Activated naive CD4-positive, alpha-beta T cell treated with anti-CD3 and anti-CD28 coated beads, Interleukin-2, amount 10 ng/mL, durations not matched to agents 7 days and 5 days (primary cell): ENCODE measurements around the gene CNOT2.
A peak's percentile ranks its signal among the peaks of the same experiment; 100 is the strongest.

Experiments
- CTCF ChIA-PET: fragments of 350-600 bp; sonication (Branson Sonifier 250); formaldehyde crosslinking; loops from one replicate; lab custom pipeline; 2021; ENCODE audit warnings: antibody characterized with exemption; lab: Charles Lee
- DNase-seq: peaks from one replicate; pipeline ENCODE4 v3.0.0-alpha.2; 2020
- H3K27ac Mint-ChIP-seq: one replicate; pipeline ENCODE4 v1.8.0; 2021; ENCODE audit warnings: mild to moderate bottlenecking, moderate library complexity, mixed read lengths
- H3K27me3 Mint-ChIP-seq: one replicate; pipeline ENCODE4 v1.8.0; 2021; ENCODE audit warnings: mild to moderate bottlenecking, mixed read lengths
- H3K36me3 Mint-ChIP-seq: one replicate; pipeline ENCODE4 v1.8.0; 2021; ENCODE audit warnings: mixed read lengths
- H3K4me1 Mint-ChIP-seq: one replicate; pipeline ENCODE4 v1.8.0; 2021; ENCODE audit warnings: mixed read lengths
- H3K4me3 Mint-ChIP-seq: one replicate; pipeline ENCODE4 v1.8.0; 2021; ENCODE audit warnings: mild to moderate bottlenecking, moderate library complexity, mixed read lengths
- H3K9me3 Mint-ChIP-seq: one replicate; pipeline ENCODE4 v1.8.0; 2021; ENCODE audit warnings: mixed read lengths

Gene CNOT2

DNA sequence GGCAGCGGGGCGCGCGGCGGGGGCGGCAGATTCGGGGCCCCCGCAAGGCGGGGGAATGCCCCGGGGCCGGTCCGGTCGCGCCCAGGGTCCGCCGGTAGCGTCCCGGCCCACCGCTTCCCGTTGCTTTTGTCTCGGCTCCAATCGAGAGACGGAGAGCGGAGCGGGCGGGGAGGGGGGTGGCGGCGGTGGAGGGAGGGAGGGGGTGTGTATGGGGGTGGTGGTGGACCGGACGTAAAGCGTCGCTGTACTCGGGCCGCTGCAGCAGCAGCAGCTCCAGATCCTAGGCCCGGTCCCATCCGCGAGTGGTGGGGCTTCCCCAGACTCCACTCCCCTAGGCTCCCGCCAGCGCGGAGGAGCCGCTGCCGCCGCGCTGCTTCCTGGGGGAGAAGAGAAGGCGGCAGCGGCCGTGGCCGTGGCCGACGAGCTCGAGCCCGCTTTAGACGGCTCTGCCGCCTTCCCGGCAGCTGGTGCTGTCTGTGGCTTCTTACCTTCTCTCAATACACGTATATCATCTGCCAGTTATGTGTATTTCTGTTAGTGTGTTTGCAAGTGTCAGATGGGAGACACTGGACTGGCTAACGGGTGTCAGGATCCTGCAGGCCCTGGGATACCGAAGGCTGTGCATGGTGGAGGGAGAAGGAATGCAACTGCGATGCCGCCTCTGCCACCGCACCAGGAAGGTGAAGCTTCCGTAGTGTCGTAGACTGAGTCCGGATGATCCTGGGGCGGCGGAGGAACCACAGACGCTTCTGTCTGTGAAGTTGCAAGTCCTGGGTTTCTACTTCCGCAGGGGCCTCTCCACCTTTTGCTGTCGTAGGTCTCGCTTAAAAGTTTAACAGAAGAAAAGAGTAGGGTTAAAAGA is 508 bp downstream of the CNOT2 start:
- Mint-ChIP-seq H3K4me1 (peaks cover 69% of the 10 kb centered on the region), H3K36me3 (peaks cover 59% of the 10 kb centered on the region), H3K9me3 (no peaks in the 10 kb centered on the region), H3K4me3 (peak overlapping the region; percentile 99), H3K27me3 (no peaks in the 10 kb centered on the region), H3K27ac (peak overlapping the region; percentile 100)
- CTCF ChIA-PET = no interaction called here
- DNase-seq = peak; percentile 79

GRCh38 chr12:70244409-70244808 is 1.2 kb downstream of the CNOT2 start:
- no peaks in the 10 kb centered on the region for H3K9me3 Mint-ChIP-seq
- peaks cover 71% of the 10 kb centered on the region for H3K4me1 Mint-ChIP-seq
- H3K4me3 Mint-ChIP-seq = peak overlapping the region; percentile 99
- H3K27me3 Mint-ChIP-seq = no peaks in the 10 kb centered on the region
- peak overlapping the region; percentile 99 for H3K27ac Mint-ChIP-seq
- no peak for DNase-seq
- CTCF ChIA-PET = no interaction called here
- H3K36me3 Mint-ChIP-seq = peaks cover 52% of the 10 kb centered on the region

DNA sequence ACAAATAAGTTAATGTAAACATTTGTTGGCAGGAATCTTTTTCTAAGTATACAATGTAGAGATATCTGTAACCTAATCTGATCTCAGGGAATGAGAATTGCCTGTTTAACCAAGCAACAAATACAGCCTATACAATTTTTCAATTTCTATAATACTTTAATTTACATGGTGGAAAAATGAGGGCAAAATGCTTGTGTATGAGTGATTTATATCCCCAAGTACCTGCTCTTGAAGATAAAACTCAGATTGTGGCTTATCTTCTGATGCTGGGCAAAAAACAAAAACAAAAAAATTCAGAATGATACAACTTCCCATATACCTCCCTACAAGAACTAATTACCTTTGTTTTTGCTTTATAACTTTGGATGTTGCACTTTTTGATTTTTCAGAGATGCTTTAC is 2.2 kb downstream of the CNOT2 start:
- Mint-ChIP-seq H3K4me3 (peak overlapping the region; percentile 15), H3K27me3 (no peaks in the 10 kb centered on the region), H3K9me3 (no peaks in the 10 kb centered on the region), H3K27ac (no peak overlapping the region), H3K4me1 (peaks cover 68% of the 10 kb centered on the region), H3K36me3 (peaks cover 46% of the 10 kb centered on the region)
- DNase-seq = no peak
- CTCF ChIA-PET = no interaction called here

- Mint-ChIP-seq H3K27ac (no peak overlapping the region), H3K36me3 (peaks cover 37% of the 10 kb centered on the region), H3K4me1 (peaks cover 61% of the 10 kb centered on the region), H3K9me3 (no peaks in the 10 kb centered on the region), H3K27me3 (no peaks in the 10 kb centered on the region), H3K4me3 (no peak overlapping the region)
- no peak for DNase-seq
- CTCF ChIA-PET = interaction anchor here (0.6 kb wide), 1 partner anchor 25 kb away, joined by 3 read pairs; no protein-coding TSS in a partner anchor
Observed at GRCh38 chr12:70246580-70246979, 3.3 kb downstream of the CNOT2 start.

DNA sequence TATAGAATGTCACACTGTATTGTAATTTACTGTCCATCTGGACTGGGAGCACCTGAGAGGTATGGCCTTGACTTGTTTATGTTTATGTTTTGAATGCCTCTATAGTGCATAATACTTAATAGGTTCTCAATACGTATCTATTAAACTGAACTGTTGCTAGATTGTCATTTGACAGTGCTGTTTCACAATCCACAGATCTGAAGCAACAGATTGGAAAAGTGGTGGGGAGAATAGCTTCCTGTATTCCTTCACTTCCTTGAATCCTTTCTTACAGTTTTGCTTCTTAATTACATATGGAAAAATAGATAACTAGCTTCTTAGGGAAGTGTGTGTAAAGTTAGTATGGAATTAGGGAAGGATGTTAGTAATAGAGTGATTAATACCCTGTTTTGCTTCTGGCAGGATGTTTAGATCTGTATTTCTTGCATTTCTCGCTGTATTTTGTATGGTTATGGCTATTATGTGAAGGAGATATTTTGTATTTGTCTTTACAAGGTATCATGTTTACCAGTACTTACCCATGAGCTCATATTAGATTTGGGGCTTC is 4.5 kb downstream of the CNOT2 start:
- no peaks in the 10 kb centered on the region for H3K27me3 Mint-ChIP-seq
- CTCF ChIA-PET = no interaction called here
- peaks cover 51% of the 10 kb centered on the region for H3K4me1 Mint-ChIP-seq
- H3K36me3 Mint-ChIP-seq = peaks cover 32% of the 10 kb centered on the region
- DNase-seq = no peak
- H3K27ac Mint-ChIP-seq = no peak overlapping the region
- H3K9me3 Mint-ChIP-seq = no peaks in the 10 kb centered on the region
- no peak overlapping the region for H3K4me3 Mint-ChIP-seq

DNA sequence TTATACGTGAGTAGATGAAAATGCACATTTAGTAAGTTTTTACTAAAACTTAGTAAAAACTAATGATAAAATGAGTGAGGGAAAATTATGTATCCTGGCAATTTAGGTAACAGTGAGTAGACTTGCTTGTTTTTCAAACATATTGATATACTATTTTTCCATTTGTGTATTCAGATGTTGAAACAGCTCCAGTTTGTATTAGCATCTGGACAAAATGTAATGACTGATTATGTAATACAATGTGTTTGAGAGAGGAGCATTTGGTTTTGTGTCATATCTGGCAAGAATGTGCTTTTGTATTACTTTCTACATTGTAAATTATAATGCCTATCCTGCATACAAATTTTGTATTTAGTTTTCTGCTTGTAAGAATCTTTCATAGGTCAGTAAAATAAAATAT is 5.6 kb downstream of the CNOT2 start:
- no peaks in the 10 kb centered on the region for H3K27me3 Mint-ChIP-seq
- peaks cover 29% of the 10 kb centered on the region for H3K36me3 Mint-ChIP-seq
- peaks cover 54% of the 10 kb centered on the region for H3K4me1 Mint-ChIP-seq
- no peaks in the 10 kb centered on the region for H3K9me3 Mint-ChIP-seq
- no peak overlapping the region for H3K4me3 Mint-ChIP-seq
- H3K27ac Mint-ChIP-seq = no peak overlapping the region
- CTCF ChIA-PET = no interaction called here
- DNase-seq = no peak

DNA sequence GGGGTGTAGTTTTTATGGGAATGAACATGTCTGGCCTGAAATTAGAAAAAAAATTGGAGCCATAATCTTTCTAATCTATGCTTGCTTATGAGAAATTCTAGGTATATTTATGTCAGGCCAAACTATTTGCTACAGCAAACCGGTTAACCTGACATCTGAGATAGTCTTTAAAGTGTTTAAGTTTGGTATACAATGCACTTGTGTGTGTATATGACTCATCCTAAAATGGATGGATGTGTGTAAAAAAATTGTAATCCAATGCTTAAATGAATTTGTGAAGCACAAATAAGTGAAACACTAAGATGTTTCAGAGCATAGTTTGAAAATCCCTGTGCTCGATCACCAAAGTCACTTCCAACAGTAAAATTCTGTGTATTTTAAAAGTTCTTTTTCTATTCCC is 6.7 kb downstream of the CNOT2 start:
- Mint-ChIP-seq H3K4me1 (peaks cover 45% of the 10 kb centered on the region), H3K27ac (no peak overlapping the region), H3K36me3 (peaks cover 20% of the 10 kb centered on the region), H3K9me3 (no peaks in the 10 kb centered on the region), H3K4me3 (no peak overlapping the region), H3K27me3 (no peaks in the 10 kb centered on the region)
- no peak for DNase-seq
- CTCF ChIA-PET = no interaction called here

DNA sequence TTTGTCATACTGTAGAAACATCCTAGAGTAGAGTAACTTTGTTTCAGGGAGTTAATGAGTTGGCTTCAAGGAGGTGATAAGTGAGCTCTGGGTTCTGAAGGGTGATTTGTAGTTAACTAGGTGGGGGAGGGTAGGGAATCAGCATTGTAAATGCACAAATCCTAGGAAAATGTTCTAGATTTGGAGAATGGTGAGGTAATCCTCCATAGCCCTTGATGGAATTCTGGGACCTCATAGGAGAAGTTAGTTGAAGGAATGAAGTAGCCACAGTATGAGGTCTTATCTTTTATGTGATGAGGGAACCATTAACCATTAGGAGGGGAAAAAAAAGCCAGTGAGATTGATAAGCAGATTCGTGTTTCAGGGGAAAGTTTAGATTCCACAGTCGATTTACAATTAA is 8.0 kb downstream of the CNOT2 start:
- CTCF ChIA-PET = no interaction called here
- Mint-ChIP-seq H3K9me3 (no peaks in the 10 kb centered on the region), H3K36me3 (peaks cover 15% of the 10 kb centered on the region), H3K27ac (no peak overlapping the region), H3K4me1 (peaks cover 36% of the 10 kb centered on the region), H3K4me3 (no peak overlapping the region), H3K27me3 (no peaks in the 10 kb centered on the region)
- no peak for DNase-seq

DNA sequence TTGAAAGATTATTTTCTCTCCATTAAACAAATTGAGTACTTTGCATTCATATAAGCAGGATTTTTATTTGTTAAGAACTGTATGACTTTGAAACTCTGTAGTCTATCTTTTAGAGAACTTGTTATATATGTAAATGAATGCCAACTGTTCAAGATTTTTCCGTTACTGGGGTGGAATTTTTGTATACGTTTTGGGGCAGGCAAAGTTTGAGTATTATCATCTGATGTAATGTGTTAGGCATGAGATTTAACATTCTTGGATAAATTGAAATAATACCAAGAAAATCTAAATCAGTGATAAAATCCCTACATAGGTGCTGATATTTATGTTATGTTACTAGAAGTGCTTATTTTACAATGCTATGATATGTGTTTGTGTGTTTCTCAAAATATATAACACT is 8.4 kb downstream of the CNOT2 start:
- Mint-ChIP-seq H3K9me3 (no peaks in the 10 kb centered on the region), H3K27ac (no peak overlapping the region), H3K27me3 (no peaks in the 10 kb centered on the region), H3K36me3 (peaks cover 15% of the 10 kb centered on the region), H3K4me1 (peaks cover 33% of the 10 kb centered on the region), H3K4me3 (no peak overlapping the region)
- DNase-seq = no peak
- CTCF ChIA-PET = no interaction called here

DNA sequence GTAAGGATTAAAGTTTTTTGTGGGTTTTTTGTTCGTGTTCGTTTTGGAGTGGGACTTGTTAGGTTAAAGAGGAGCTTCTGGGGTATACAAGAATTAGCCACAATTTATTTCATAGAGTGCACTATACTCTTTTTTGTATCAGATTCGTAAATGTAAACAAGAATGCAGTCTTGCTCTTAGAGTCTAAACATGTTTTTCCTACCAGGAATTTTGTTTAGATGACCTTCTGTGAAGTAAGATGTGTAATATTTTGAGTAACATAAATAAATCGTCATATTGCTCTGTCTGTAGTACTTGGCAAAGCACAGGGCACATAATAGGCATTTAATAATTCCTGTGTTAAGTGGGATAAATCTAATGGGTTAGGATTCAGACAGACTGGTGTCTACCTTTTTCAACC is 9.6 kb downstream of the CNOT2 start:
- H3K9me3 Mint-ChIP-seq = no peaks in the 10 kb centered on the region
- CTCF ChIA-PET = no interaction called here
- peaks cover 26% of the 10 kb centered on the region for H3K4me1 Mint-ChIP-seq
- H3K4me3 Mint-ChIP-seq = no peak overlapping the region
- DNase-seq = no peak
- peaks cover 11% of the 10 kb centered on the region for H3K36me3 Mint-ChIP-seq
- H3K27ac Mint-ChIP-seq = no peak overlapping the region
- no peaks in the 10 kb centered on the region for H3K27me3 Mint-ChIP-seq

- Mint-ChIP-seq H3K27ac (no peak overlapping the region), H3K36me3 (peaks cover 12% of the 10 kb centered on the region), H3K4me1 (peaks cover 18% of the 10 kb centered on the region), H3K9me3 (no peaks in the 10 kb centered on the region), H3K4me3 (no peak overlapping the region), H3K27me3 (no peaks in the 10 kb centered on the region)
- DNase-seq = no peak
- CTCF ChIA-PET = no interaction called here
Observed at GRCh38 chr12:70254225-70254624, 11.0 kb downstream of the CNOT2 start.

GRCh38 chr12:70254846-70255245 is 11.6 kb downstream of the CNOT2 start:
- Mint-ChIP-seq H3K9me3 (no peaks in the 10 kb centered on the region), H3K36me3 (peaks cover 12% of the 10 kb centered on the region), H3K4me3 (no peak overlapping the region), H3K27ac (no peak overlapping the region), H3K4me1 (peaks cover 18% of the 10 kb centered on the region), H3K27me3 (no peaks in the 10 kb centered on the region)
- DNase-seq = no peak
- CTCF ChIA-PET = no interaction called here

- CTCF ChIA-PET = no interaction called here
- H3K27ac Mint-ChIP-seq = no peak overlapping the region
- no peaks in the 10 kb centered on the region for H3K9me3 Mint-ChIP-seq
- no peak for DNase-seq
- H3K27me3 Mint-ChIP-seq = no peaks in the 10 kb centered on the region
- no peak overlapping the region for H3K4me3 Mint-ChIP-seq
- peaks cover 17% of the 10 kb centered on the region for H3K4me1 Mint-ChIP-seq
- peaks cover 11% of the 10 kb centered on the region for H3K36me3 Mint-ChIP-seq
Observed at GRCh38 chr12:70255311-70255710, 12.1 kb downstream of the CNOT2 start.

DNA sequence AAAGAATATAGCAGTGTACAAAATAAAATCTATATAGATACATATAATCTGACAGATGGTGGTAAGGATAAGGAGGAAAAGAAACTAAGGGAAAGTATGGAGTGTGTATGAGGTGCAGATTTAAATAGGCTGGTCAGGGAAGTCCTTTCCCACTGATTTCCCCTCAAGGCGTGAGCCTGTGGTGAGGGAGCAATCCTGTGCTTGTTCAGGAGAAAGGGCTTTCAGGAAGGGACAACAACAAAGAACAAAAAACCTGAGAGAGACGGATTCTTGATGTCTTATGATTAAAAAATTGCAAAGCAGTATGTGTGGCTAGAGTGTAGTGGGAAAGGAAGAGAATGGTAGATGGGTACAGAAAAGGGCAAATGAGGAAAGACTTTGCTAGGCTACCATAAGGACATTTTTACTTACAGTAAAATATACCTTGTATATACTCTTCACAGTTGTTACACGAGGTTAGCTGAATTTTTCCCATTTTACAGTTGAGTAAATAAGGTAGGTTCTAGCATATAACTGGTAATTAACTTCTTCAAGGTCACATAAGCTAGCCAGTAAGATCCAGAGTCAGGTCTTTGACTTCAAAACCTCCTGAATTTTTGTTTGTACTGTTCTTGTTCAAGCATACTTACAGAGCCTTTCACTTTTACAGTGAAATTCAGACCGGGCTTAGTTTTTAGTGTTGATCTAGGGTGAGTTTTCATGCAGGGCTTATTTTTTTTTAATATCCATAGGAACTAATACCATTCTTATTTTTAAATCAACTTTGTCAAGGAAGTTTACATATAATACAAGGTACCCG is 15.6 kb downstream of the CNOT2 start:
- Mint-ChIP-seq H3K36me3 (peaks cover 31% of the 10 kb centered on the region), H3K27me3 (no peaks in the 10 kb centered on the region), H3K9me3 (peaks cover 3% of the 10 kb centered on the region), H3K27ac (no peak overlapping the region), H3K4me1 (peaks cover 23% of the 10 kb centered on the region), H3K4me3 (no peak overlapping the region)
- no peak for DNase-seq
- CTCF ChIA-PET = no interaction called here
